GM18520 (cell line): ENCODE results near the gene NFE2L2.
"Not testable (repeated sequence)": the region's sequence is repeated elsewhere in the genome, so short reads cannot be mapped to it uniquely, and the experiment has no call there.

Experiments used
- ATAC-seq: cut with Tn5 transposase; IDR thresholded peaks from one replicate; pipeline ENCODE4 v1.9.1; 2021; ENCODE audit not compliant: unreplicated experiment

Gene NFE2L2

GRCh38 chr2:177264693-177265587 is at the start of gene NFE2L2:
Gene NFE2L2 (minus strand): TSS chr2:177264727. CDS start chr2:177264576, 151 bp downstream.
- peak; percentile 36 for ATAC-seq

- no peak for ATAC-seq
Measured at GRCh38 chr2:177314194-177314593, 49.7 kb upstream of the NFE2L2 start.

GRCh38 chr2:177313162-177313781 is 48.7 kb upstream of the NFE2L2 start:
- no peak for ATAC-seq

GRCh38 chr2:177312562-177312961 is 48.0 kb upstream of the NFE2L2 start:
- ATAC-seq: no peak

GRCh38 chr2:177309672-177310309 is 45.3 kb upstream of the NFE2L2 start:
- not testable (repeated sequence) for ATAC-seq

GRCh38 chr2:177306550-177306949 is 42.0 kb upstream of the NFE2L2 start:
- no peak for ATAC-seq

GRCh38 chr2:177303939-177304338 is 39.4 kb upstream of the NFE2L2 start:
- ATAC-seq: no peak

GRCh38 chr2:177302552-177302951 is 38.0 kb upstream of the NFE2L2 start:
- ATAC-seq: no peak

GRCh38 chr2:177298191-177298590 is 33.7 kb upstream of the NFE2L2 start:
- no peak for ATAC-seq

GRCh38 chr2:177296040-177296439 is 31.5 kb upstream of the NFE2L2 start:
- no peak for ATAC-seq

GRCh38 chr2:177295484-177295883 is 31.0 kb upstream of the NFE2L2 start:
- ATAC-seq: no peak

GRCh38 chr2:177291701-177292100 is 27.2 kb upstream of the NFE2L2 start:
- ATAC-seq: no peak

- no peak for ATAC-seq
Measured at GRCh38 chr2:177289824-177290628, 25.5 kb upstream of the NFE2L2 start.

GRCh38 chr2:177287814-177288213 is 23.3 kb upstream of the NFE2L2 start:
- no peak for ATAC-seq

GRCh38 chr2:177285892-177286715 is 21.6 kb upstream of the NFE2L2 start:
- ATAC-seq: no peak

- no peak for ATAC-seq
Measured at GRCh38 chr2:177284531-177284930, 20.0 kb upstream of the NFE2L2 start.

- ATAC-seq: no peak
Measured at GRCh38 chr2:177283906-177284305, 19.4 kb upstream of the NFE2L2 start.

GRCh38 chr2:177282787-177283572 is 18.5 kb upstream of the NFE2L2 start:
- ATAC-seq: no peak

GRCh38 chr2:177282181-177282641 is 17.7 kb upstream of the NFE2L2 start:
- ATAC-seq: no peak
